Pons (tissue), 1 donor: ENCODE results near the gene GPS1.

Experiments
- DNase-seq: peaks from one replicate; pipeline ENCODE4 v3.0.0-alpha.2; 2016; ENCODE audit warnings: low spot score

GPS1 gene

GRCh38 chr17:82014971-82015310 lies 36.8 kb upstream of the GPS1 start:
- DNase-seq, result no peak

GRCh38 chr17:82015311-82015971 lies 36.3 kb upstream of the GPS1 start:
- no peak for DNase-seq

GRCh38 chr17:82016061-82016874 lies 35.4 kb upstream of the GPS1 start:
- no peak for DNase-seq

GRCh38 chr17:82016875-82017459 lies 34.7 kb upstream of the GPS1 start:
- no peak for DNase-seq

GRCh38 chr17:82017612-82018151 lies 34.0 kb upstream of the GPS1 start:
- DNase-seq, result no peak

- no peak for DNase-seq
Measured at GRCh38 chr17:82018152-82018988, 33.3 kb upstream of the GPS1 start.

- no peak for DNase-seq
Measured at GRCh38 chr17:82018989-82019689, 32.6 kb upstream of the GPS1 start.

- no peak for DNase-seq
Measured at GRCh38 chr17:82019690-82020571, 31.8 kb upstream of the GPS1 start.

- DNase-seq, result no peak
Measured at GRCh38 chr17:82020572-82021106, 31.1 kb upstream of the GPS1 start.

GRCh38 chr17:82021107-82021899 lies 30.4 kb upstream of the GPS1 start:
- DNase-seq, result peak; percentile 73

- no peak for DNase-seq
Measured at GRCh38 chr17:82021900-82022309, 29.8 kb upstream of the GPS1 start.

GRCh38 chr17:82022310-82022980 lies 29.3 kb upstream of the GPS1 start, which contains the start of gene CENPX:
Gene CENPX (minus strand): TSS chr17:82022878. CDS start chr17:82022861, 17 bp downstream.
- no peak for DNase-seq

GRCh38 chr17:82022981-82023446 lies 28.7 kb upstream of the GPS1 start, which contains the start of gene LRRC45:
Gene LRRC45 (plus strand): TSS chr17:82023305. CDS start chr17:82023644, 339 bp downstream.
- DNase-seq, result peak; percentile 99

GRCh38 chr17:82023447-82024241 lies 28.1 kb upstream of the GPS1 start:
- no peak for DNase-seq

- no peak for DNase-seq
Measured at GRCh38 chr17:82024859-82025258, 26.8 kb upstream of the GPS1 start.

GRCh38 chr17:82025401-82026107 lies 26.1 kb upstream of the GPS1 start:
- no peak for DNase-seq

GRCh38 chr17:82028246-82028645 lies 23.5 kb upstream of the GPS1 start:
- DNase-seq, result no peak
